OCI-M2 (cell line): ENCODE results near the gene PPP1R14D.

Experiments used
- DNase-seq: peaks from one replicate; lab custom pipeline; 2025; ENCODE audit not compliant: unreplicated experiment; lab: John Stamatoyannopoulos, UW

The PPP1R14D gene

GRCh38 chr15:40823572-40824343 lies 4.8 kb downstream of the PPP1R14D start:
- DNase-seq, result no peak

- no peak for DNase-seq
These were observed 7.3 kb downstream of the PPP1R14D start for GRCh38 chr15:40821195-40821594.

DNA sequence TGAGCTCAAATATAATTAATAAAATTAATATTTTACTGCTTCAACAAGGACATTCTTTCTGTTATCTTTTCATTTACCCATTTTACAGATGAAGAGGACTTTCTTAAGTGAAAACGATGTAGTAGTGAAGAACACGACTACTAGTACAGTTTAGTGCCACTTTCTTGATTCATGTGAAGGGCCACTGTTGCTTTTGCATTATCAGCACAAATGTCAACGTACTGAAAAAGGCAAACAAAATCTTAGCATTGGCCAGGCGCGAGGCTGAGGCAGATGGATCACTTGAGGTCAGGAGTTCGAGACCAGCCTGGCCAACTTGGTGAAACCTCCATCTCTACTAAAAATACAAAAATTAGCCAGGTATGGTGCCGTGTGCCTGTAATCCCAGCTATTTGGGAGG lies 9.5 kb downstream of the PPP1R14D start:
- no peak for DNase-seq

- no peak for DNase-seq
These were observed 13.3 kb downstream of the PPP1R14D start for GRCh38 chr15:40815042-40815698.

DNA sequence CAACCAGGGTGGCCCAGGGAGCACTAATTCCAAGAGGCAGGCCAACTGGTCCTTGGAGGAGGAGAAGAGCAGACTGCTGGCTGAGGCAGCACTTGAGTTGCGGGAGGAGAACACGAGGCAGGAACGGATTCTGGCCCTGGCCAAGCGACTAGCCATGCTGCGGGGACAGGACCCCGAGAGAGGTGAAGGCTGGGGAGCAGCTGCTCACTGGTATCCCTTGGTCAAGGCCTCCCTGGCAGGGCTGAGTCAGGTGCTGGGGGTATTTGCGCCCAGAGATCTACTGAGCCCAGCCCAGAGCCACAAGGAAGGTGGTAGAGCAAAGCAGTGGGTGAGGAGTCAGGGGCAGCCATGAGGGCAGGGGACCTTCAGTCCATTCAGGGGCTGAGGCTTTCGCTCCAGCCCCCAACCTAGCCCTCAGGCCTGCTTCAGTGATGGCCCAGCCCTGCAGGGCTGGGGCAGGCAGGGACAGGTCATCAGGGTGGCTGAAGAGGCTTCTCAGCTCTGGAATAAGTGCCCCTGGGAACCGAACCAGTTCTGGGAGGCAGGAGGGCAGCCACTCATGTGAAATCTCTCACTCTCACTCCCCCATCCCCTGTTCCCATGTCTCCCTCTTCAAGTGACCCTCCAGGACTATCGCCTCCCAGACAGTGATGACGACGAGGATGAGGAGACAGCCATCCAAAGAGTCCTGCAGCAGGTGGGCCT lies 15.6 kb downstream of the PPP1R14D start:
- DNase-seq, result no peak

GRCh38 chr15:40808861-40809450 lies 19.6 kb downstream of the PPP1R14D start:
- DNase-seq, result no peak

DNA sequence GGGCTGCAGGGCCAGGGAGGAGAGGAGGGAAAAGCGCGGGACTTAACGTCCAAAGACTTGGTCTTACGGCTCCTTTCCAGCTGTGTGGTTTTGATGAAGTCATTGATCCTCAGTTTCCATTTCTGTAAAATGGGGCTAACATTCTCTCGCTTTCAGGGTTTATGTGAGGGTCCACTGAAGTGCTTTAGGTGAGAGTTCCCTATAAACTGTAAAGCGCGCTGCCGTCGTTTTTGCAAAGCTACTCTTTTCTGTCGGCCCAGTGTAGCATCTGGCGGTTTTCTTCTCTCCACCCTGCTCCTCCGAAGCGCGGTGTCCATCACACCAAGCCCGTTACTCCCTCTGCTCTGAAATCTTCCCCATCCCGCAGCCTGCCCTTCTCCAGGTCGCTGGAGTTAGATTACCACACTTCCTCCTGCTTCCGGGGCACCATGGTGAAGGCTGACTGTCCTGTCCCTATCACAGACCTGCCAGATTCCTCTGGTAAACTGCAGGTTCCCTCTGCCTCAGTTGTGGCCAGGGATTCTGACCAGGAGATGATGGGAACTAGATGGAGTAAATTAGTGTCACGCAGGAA lies 20.5 kb downstream of the PPP1R14D start:
- DNase-seq, result no peak

DNA sequence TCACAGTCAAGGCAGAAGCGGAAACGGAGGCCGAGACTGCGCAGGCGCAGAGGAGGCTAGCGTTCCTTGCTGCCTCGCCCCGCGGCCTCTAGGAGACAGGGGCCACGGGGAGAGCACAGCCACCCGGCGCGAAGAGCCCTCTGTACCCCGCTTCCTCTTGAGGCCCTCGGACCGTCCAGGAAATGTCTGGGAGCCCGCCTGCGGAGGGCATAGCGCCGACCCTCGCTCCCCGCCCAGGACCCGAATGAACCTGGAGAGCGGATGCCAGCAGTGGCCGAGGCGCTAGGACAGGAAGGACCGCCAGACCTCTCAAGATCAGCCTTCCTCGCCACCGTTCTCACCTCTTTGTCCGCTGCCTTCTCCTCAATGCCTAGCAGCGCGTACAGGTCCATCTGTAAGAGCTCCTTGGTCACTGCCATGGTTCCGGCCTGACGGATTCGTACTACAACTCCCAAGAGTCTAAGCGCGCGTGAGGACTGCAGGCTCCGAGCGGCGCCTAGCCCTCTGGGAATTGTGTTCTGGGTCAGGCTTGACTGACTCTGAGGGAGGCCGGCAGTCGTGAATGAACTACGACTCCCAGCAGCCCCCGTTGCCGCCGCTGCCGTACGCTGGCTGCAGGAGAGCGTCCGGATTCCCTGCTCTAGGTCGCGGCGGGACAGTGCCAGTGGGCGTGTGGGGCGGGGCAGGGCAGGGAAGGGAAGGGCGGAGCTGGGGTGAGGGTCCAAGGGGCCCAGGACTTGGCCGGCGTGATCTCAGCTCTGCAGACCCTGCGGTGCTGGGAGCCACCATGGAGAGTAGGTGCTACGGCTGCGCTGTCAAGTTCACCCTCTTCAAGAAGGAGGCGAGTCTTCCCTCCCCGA lies 21.2 kb downstream of the PPP1R14D start, which contains the start of the genes DNAJC17 and ZFYVE19:
Gene DNAJC17 (minus strand): TSS at position 446 of the 860 bp plus-strand sequence. CDS start 27 bp downstream, at position 419.
Gene ZFYVE19 (plus strand): TSS at position 62 of the 860 bp plus-strand sequence. CDS start 501 bp downstream, at position 563.
- DNase-seq, result peak; percentile 88

GRCh38 chr15:40806672-40807027 lies 21.9 kb downstream of the PPP1R14D start:
- peak; percentile 40 for DNase-seq

- DNase-seq, result no peak
These were observed 24.8 kb downstream of the PPP1R14D start for GRCh38 chr15:40803688-40804087.

DNA sequence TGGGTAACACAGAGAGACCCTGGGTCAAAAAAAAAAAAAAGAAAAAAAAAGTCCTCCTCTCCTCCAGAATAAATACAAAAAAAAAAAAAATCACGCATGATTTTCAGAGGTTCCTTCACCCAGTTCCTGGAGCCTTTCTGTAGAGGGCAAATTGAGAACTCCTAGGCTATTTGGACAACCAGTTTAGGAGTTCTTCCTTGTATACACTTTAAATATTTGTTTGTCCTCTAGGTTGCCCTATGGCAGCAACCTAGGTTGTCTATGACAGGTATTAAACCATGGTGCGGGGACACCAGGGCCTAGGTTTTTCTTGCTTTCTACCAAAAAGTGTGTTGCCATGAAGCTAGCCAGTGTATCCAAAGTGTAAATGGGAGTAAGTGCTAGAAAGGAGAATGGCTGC lies 25.4 kb downstream of the PPP1R14D start:
- no peak for DNase-seq

DNA sequence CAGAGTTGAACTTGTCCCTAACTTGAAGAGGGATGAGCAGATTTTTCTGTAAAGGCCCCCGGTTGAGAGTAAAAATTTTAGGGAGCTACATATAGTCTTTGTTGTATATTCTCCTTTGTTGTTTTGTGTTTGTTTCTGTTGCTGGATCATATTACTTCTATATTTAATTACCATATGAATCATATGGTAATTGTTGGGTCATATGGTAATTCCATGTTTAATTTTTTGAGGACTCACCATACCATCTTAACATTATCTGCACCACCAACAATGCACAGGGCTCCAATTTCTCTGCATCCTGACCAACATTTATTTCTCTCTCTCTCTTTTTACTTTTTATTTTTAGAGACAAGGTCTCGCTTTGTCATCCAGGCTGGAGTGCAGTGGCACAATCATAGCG lies 29.0 kb downstream of the PPP1R14D start:
- no peak for DNase-seq

- DNase-seq, result no peak
These were observed 32.0 kb downstream of the PPP1R14D start for GRCh38 chr15:40796512-40796911.

- no peak for DNase-seq
These were observed 32.5 kb downstream of the PPP1R14D start for GRCh38 chr15:40796041-40796440.

DNA sequence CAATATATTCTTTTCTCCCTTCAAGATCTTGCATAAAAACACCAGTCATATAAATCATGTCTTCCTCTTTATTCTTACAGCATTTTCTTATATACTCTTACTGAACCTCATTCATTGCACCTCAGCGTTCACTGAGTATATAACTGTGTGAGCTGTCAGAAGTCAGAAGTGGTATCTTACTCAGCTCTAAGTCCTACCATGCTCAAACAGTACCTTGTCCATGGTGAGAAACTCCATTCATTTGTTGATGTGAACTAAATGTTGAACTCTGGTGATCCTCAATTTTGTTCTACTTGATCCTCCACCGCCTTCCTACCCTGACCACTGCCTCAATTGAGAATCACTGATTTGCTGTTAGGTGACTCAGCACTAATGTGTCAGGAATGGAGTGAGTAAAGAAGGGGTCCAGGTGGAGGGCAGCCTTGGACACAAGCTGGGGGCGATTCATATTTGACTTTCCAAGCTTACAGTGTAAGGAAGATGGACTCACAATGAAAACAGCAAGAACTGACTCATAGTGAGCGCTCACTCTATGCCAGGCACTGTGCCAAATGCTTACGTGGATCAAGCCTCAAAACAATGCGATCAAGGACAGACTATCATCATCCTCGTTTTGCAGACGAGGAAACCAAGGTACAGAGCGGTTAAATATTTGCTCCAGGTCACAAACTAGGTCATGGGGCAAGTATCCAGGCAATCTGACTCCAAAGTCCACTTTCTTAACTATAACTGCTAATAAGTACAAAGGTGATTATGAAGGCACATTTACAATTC lies 35.1 kb downstream of the PPP1R14D start:
- no peak for DNase-seq

GRCh38 chr15:40792394-40792793 lies 36.1 kb downstream of the PPP1R14D start:
- no peak for DNase-seq

- no peak for DNase-seq
These were observed 37.8 kb downstream of the PPP1R14D start for GRCh38 chr15:40790718-40791117.

DNA sequence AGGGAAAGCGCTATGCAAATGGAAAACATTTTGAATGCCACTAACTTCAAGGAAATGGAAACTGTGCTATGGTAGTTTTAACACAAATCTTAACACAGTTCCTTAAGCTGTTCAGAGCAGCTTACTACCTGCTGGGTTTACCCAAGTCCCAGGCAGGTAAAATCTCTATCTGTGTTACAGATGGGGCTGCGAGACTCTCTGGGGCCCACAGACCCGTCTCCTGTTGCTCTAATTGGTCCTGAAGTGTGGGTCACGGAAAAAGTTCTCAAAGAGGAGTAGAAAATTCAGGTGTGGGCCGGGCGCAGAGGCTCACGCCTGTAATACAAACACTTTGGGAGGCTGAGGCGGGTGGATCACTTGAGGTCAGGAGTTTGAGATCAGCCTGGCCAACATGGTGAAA lies 38.5 kb downstream of the PPP1R14D start:
- DNase-seq, result no peak

GRCh38 chr15:40789119-40789518 lies 39.4 kb downstream of the PPP1R14D start:
- DNase-seq, result no peak
